ENCODE data around the gene ZC3H7B.

Gene ZC3H7B

GRCh38 chr22:41338614-41339212, 37.4 kb downstream of the ZC3H7B start:
- H3K4me1 ChIP-seq (ENCODE audit: control extremely low read depth in 1 of 4, control insufficient read depth in 4 of 4, insufficient read depth in 4 of 4, low read length in 3 of 4): no peaks in the 10 kb centered on the region
- DNase-seq: no peak
- ChIA-PET POLR2A (interaction anchor here (0.6 to 0.7 kb wide), 2 partner anchors 16 to 162 kb away, joined by 3 read pairs; no protein-coding TSS in a partner anchor), CTCF (no interaction called here)
- no peaks in the 10 kb centered on the region for H3K9me3 ChIP-seq (ENCODE audit: control extremely low read depth in 1 of 5, control insufficient read depth in 4 of 5, insufficient read depth in 2 of 5, low read depth in 1 of 5, low read length in 4 of 5)
- 94% methylated on average over 9 of the region's 14 CpGs for WGBS (ENCODE audit: insufficient coverage)
- peaks cover 0 to 74% (median 56%) of the 10 kb centered on the region in 4 experiments for H3K36me3 ChIP-seq (ENCODE audit: control insufficient read depth in 4 of 4, insufficient read depth in 4 of 4, low read length in 3 of 4)
- no peak overlapping the region for H3K27ac ChIP-seq (ENCODE audit: insufficient read depth in 1 of 2, low read depth in 1 of 2, low read length in 2 of 2, poor library complexity in 1 of 2, severe bottlenecking in 2 of 2)
- H3K27me3 ChIP-seq (replicated peaks in 2 of 5; ENCODE audit: control insufficient read depth in 4 of 5, insufficient read depth in 5 of 5, low read length in 4 of 5): no peaks in the 10 kb centered on the region
- no peak overlapping the region for H3K4me3 ChIP-seq (ENCODE audit: control insufficient read depth in 1 of 7, extremely low read depth in 1 of 7, insufficient read depth in 4 of 7, low read depth in 2 of 7, low read length in 6 of 7)

DNA sequence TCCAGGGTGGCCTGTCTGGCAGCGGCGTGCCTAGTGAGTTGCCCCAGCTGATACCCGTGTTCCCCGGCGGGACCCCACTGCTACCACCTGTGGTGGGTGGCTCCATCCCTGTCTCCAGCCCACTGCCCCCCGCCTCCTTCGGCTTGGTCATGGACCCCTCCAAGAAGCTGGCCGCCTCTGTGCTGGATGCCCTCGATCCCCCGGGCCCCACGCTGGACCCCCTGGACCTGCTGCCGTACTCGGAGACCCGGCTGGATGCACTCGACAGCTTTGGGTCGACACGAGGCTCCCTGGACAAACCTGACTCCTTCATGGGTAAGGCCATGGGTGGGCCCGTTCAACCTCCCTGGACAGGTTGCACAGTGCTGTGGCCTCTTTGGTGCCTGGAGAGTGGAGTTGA, 38.5 kb downstream of the ZC3H7B start:
- no peak for DNase-seq
- POLR2A ChIA-PET: interaction anchor here (0.6 kb wide), 1 partner anchor 219 kb away, joined by 3 read pairs; no protein-coding TSS in a partner anchor
- WGBS (ENCODE audit: insufficient coverage): over 99% methylated on average over 18 of the region's 18 CpGs
- Histone ChIP-seq H3K4me1 (ENCODE audit: control extremely low read depth in 1 of 4, control insufficient read depth in 4 of 4, insufficient read depth in 4 of 4, low read length in 3 of 4) (no peaks in the 10 kb centered on the region), H3K27me3 (replicated peaks in 2 of 5; ENCODE audit: control insufficient read depth in 4 of 5, insufficient read depth in 5 of 5, low read length in 4 of 5) (no peaks in the 10 kb centered on the region), H3K4me3 (ENCODE audit: control insufficient read depth in 1 of 7, extremely low read depth in 1 of 7, insufficient read depth in 4 of 7, low read depth in 2 of 7, low read length in 6 of 7) (no peak overlapping the region), H3K9me3 (ENCODE audit: control extremely low read depth in 1 of 5, control insufficient read depth in 4 of 5, insufficient read depth in 2 of 5, low read depth in 1 of 5, low read length in 4 of 5) (no peaks in the 10 kb centered on the region), H3K27ac (ENCODE audit: insufficient read depth in 1 of 2, low read depth in 1 of 2, low read length in 2 of 2, poor library complexity in 1 of 2, severe bottlenecking in 2 of 2) (no peak overlapping the region), H3K36me3 (ENCODE audit: control insufficient read depth in 4 of 4, insufficient read depth in 4 of 4, low read length in 3 of 4) (peaks cover 0 to 72% (median 54%) of the 10 kb centered on the region in 4 experiments)
- CTCF ChIA-PET: no interaction called here

DNA sequence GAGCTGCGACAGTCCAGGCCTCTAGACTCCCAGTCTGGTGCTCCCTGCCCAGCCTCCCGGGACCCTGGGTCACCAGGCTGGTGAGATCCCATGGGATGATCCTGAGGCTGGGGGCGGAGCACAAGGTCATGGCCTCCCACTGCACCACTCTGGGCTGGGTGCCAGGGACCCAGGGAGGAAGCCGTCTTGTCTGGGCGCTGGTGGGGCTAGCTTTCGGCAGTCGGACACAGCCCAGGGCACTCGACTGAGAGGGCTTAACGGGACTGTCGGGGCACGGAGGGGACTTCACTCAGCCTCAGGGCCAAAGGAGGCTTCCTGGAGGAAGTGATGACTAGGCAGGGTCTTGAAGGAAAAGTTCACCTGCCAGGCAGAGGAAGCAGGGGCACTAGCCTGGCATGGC, 39.0 kb downstream of the ZC3H7B start:
- Histone ChIP-seq H3K27me3 (replicated peaks in 2 of 5; ENCODE audit: control insufficient read depth in 4 of 5, insufficient read depth in 5 of 5, low read length in 4 of 5) (no peaks in the 10 kb centered on the region), H3K36me3 (ENCODE audit: control insufficient read depth in 4 of 4, insufficient read depth in 4 of 4, low read length in 3 of 4) (peaks cover 0 to 71% (median 50%) of the 10 kb centered on the region in 4 experiments), H3K27ac (ENCODE audit: insufficient read depth in 1 of 2, low read depth in 1 of 2, low read length in 2 of 2, poor library complexity in 1 of 2, severe bottlenecking in 2 of 2) (no peak overlapping the region), H3K4me1 (ENCODE audit: control extremely low read depth in 1 of 4, control insufficient read depth in 4 of 4, insufficient read depth in 4 of 4, low read length in 3 of 4) (no peaks in the 10 kb centered on the region), H3K4me3 (ENCODE audit: control insufficient read depth in 1 of 7, extremely low read depth in 1 of 7, insufficient read depth in 4 of 7, low read depth in 2 of 7, low read length in 6 of 7) (no peak overlapping the region), H3K9me3 (ENCODE audit: control extremely low read depth in 1 of 5, control insufficient read depth in 4 of 5, insufficient read depth in 2 of 5, low read depth in 1 of 5, low read length in 4 of 5) (no peaks in the 10 kb centered on the region)
- no peak for DNase-seq
- POLR2A ChIA-PET: no interaction called here
- WGBS (ENCODE audit: insufficient coverage): 100% methylated on average over 5 of the region's 11 CpGs
- CTCF ChIA-PET: no interaction called here

DNA sequence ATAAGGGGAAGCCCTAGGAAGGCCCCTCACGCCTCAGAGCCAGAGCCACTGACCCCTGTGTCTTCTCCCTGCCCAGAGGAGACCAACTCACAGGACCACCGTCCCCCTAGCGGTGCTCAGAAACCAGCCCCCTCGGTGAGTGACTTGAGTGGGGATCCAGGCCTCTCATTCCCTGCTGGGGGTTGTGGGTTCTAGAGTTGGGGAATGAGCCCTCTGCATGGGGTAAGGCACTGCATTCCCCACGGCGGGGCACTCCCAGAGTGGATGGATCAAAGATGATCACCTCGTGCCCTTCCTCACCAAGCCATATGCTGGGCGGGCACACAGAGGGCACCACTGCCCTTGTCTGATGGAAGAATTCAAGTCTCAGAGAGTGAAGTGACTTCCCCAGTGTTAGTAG, 39.7 kb downstream of the ZC3H7B start:
- no peak overlapping the region for H3K27ac ChIP-seq (ENCODE audit: insufficient read depth in 1 of 2, low read depth in 1 of 2, low read length in 2 of 2, poor library complexity in 1 of 2, severe bottlenecking in 2 of 2)
- peaks cover 2 to 71% (median 50%) of the 10 kb centered on the region in 4 experiments for H3K36me3 ChIP-seq (ENCODE audit: control insufficient read depth in 4 of 4, insufficient read depth in 4 of 4, low read length in 3 of 4)
- ChIA-PET POLR2A (no interaction called here), CTCF (no interaction called here)
- H3K4me3 ChIP-seq (ENCODE audit: control insufficient read depth in 1 of 7, extremely low read depth in 1 of 7, insufficient read depth in 4 of 7, low read depth in 2 of 7, low read length in 6 of 7): no peak overlapping the region
- no peaks in the 10 kb centered on the region for H3K4me1 ChIP-seq (ENCODE audit: control extremely low read depth in 1 of 4, control insufficient read depth in 4 of 4, insufficient read depth in 4 of 4, low read length in 3 of 4)
- no peak for DNase-seq
- 92% methylated on average over 5 of the region's 8 CpGs for WGBS (ENCODE audit: insufficient coverage)
- H3K27me3 ChIP-seq (replicated peaks in 2 of 5; ENCODE audit: control insufficient read depth in 4 of 5, insufficient read depth in 5 of 5, low read length in 4 of 5): no peaks in the 10 kb centered on the region
- no peaks in the 10 kb centered on the region for H3K9me3 ChIP-seq (ENCODE audit: control extremely low read depth in 1 of 5, control insufficient read depth in 4 of 5, insufficient read depth in 2 of 5, low read depth in 1 of 5, low read length in 4 of 5)

DNA sequence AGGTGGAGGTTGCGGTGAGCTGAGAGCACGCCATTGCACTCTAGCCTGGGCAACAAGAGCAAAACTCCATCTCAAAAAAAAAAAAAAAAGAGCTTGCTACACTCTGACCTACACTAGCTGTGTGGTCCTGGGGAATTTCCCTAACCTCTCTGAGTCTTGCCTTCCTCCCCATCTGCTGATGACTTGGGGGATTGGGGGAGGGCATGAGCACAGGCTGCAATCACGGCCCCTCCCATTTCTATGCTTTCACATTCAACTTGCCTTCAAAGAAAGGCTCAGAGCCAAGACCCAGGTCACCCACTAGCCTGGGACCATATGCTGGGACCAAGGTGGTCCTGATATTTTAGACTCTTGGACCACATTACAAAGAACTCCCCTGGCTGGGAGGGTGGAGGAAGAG, 40.7 kb downstream of the ZC3H7B start:
- CTCF ChIA-PET: no interaction called here
- H3K36me3 ChIP-seq (ENCODE audit: control insufficient read depth in 4 of 4, insufficient read depth in 4 of 4, low read length in 3 of 4): peaks cover 5 to 80% (median 53%) of the 10 kb centered on the region in 4 experiments
- no peaks in the 10 kb centered on the region for H3K4me1 ChIP-seq (ENCODE audit: control extremely low read depth in 1 of 4, control insufficient read depth in 4 of 4, insufficient read depth in 4 of 4, low read length in 3 of 4)
- whole genome bisulfite sequencing (ENCODE audit: insufficient coverage): 92% methylated on average over 2 of the region's 3 CpGs
- H3K9me3 ChIP-seq (ENCODE audit: control extremely low read depth in 1 of 5, control insufficient read depth in 4 of 5, insufficient read depth in 2 of 5, low read depth in 1 of 5, low read length in 4 of 5): no peaks in the 10 kb centered on the region
- DNase-seq: no peak
- no peak overlapping the region for H3K4me3 ChIP-seq (ENCODE audit: control insufficient read depth in 1 of 7, extremely low read depth in 1 of 7, insufficient read depth in 4 of 7, low read depth in 2 of 7, low read length in 6 of 7)
- no peaks in the 10 kb centered on the region for H3K27me3 ChIP-seq (replicated peaks in 2 of 5; ENCODE audit: control insufficient read depth in 4 of 5, insufficient read depth in 5 of 5, low read length in 4 of 5)
- no peak overlapping the region for H3K27ac ChIP-seq (ENCODE audit: insufficient read depth in 1 of 2, low read depth in 1 of 2, low read length in 2 of 2, poor library complexity in 1 of 2, severe bottlenecking in 2 of 2)
- POLR2A ChIA-PET: no interaction called here

GRCh38 chr22:41343300-41343699, 42.0 kb downstream of the ZC3H7B start:
- Histone ChIP-seq H3K27me3 (replicated peaks in 2 of 5; ENCODE audit: control insufficient read depth in 4 of 5, insufficient read depth in 5 of 5, low read length in 4 of 5) (no peaks in the 10 kb centered on the region), H3K4me1 (ENCODE audit: control extremely low read depth in 1 of 4, control insufficient read depth in 4 of 4, insufficient read depth in 4 of 4, low read length in 3 of 4) (no peaks in the 10 kb centered on the region), H3K36me3 (ENCODE audit: control insufficient read depth in 4 of 4, insufficient read depth in 4 of 4, low read length in 3 of 4) (peaks cover 5 to 89% (median 54%) of the 10 kb centered on the region in 4 experiments), H3K4me3 (ENCODE audit: control insufficient read depth in 1 of 7, extremely low read depth in 1 of 7, insufficient read depth in 4 of 7, low read depth in 2 of 7, low read length in 6 of 7) (no peak overlapping the region), H3K27ac (ENCODE audit: insufficient read depth in 1 of 2, low read depth in 1 of 2, low read length in 2 of 2, poor library complexity in 1 of 2, severe bottlenecking in 2 of 2) (no peak overlapping the region), H3K9me3 (ENCODE audit: control extremely low read depth in 1 of 5, control insufficient read depth in 4 of 5, insufficient read depth in 2 of 5, low read depth in 1 of 5, low read length in 4 of 5) (no peaks in the 10 kb centered on the region)
- ChIA-PET CTCF (interaction anchor here (0.6 to 2.5 kb wide), 3 partner anchors 8 to 26 kb away, joined by 3 to 8 read pairs (median 4); no protein-coding TSS in a partner anchor), POLR2A (no interaction called here)
- DNase-seq: no peak
- 95% methylated on average over 12 of the region's 18 CpGs for WGBS (ENCODE audit: insufficient coverage)

GRCh38 chr22:41343717-41344116, 42.4 kb downstream of the ZC3H7B start:
- no peak for DNase-seq
- H3K9me3 ChIP-seq (ENCODE audit: control extremely low read depth in 1 of 5, control insufficient read depth in 4 of 5, insufficient read depth in 2 of 5, low read depth in 1 of 5, low read length in 4 of 5): no peaks in the 10 kb centered on the region
- ChIA-PET POLR2A (no interaction called here), CTCF (interaction anchor here (0.6 to 2.5 kb wide), 4 partner anchors 8 to 103 kb away, joined by 3 to 8 read pairs (median 4); partner anchors contain the start of gene TOB2)
- H3K36me3 ChIP-seq (ENCODE audit: control insufficient read depth in 4 of 4, insufficient read depth in 4 of 4, low read length in 3 of 4): peaks cover 6 to 89% (median 55%) of the 10 kb centered on the region in 4 experiments
- H3K4me1 ChIP-seq (ENCODE audit: control extremely low read depth in 1 of 4, control insufficient read depth in 4 of 4, insufficient read depth in 4 of 4, low read length in 3 of 4): no peaks in the 10 kb centered on the region
- H3K27ac ChIP-seq (ENCODE audit: insufficient read depth in 1 of 2, low read depth in 1 of 2, low read length in 2 of 2, poor library complexity in 1 of 2, severe bottlenecking in 2 of 2): no peak overlapping the region
- no peak overlapping the region for H3K4me3 ChIP-seq (ENCODE audit: control insufficient read depth in 1 of 7, extremely low read depth in 1 of 7, insufficient read depth in 4 of 7, low read depth in 2 of 7, low read length in 6 of 7)
- 97% methylated on average over 9 of the region's 9 CpGs for WGBS (ENCODE audit: insufficient coverage)
- no peaks in the 10 kb centered on the region for H3K27me3 ChIP-seq (replicated peaks in 2 of 5; ENCODE audit: control insufficient read depth in 4 of 5, insufficient read depth in 5 of 5, low read length in 4 of 5)
